Middle frontal gyrus (tissue), 1 donor: Measurements from ENCODE around the gene THOC2.
"Not testable (repeated sequence)": the region's sequence is repeated elsewhere in the genome, so short reads cannot be mapped to it uniquely, and the experiment has no call there.

Source experiments
- DNase-seq: peaks from one replicate; pipeline ENCODE4 v3.0.0-alpha.2; 2015; ENCODE audit warnings: low spot score; ENCODE audit errors: extremely low spot score

THOC2 gene

DNA sequence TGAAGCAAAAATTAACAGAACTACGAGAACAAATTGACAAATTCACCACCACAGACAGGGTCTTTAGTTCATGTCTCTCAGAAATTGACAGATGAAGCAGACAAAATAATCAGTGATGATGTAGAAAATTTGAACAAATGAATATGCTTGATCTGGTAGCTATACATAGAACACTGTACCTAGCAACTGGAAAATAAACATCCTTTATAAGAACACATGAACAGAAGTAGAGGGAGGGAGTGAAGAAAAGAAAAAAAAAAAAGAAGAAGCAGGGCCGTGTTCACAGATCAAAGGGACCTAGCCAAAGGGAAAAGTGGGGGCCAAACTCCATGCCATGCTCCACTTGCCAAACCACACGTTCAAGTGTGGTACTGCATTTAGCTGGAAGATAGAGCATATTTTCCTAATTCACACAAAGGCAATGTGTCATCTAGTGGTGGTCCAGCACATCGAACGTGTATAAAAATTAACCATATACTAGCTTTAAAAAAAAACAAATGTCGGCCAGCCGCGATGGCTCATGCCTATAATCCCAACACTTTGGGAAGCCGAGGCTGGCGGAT lies 5.6 kb upstream of the THOC2 start:
- no peak for DNase-seq

- no peak for DNase-seq
These were observed 3.6 kb upstream of the THOC2 start for GRCh38 chrX:123736333-123736921.

DNA sequence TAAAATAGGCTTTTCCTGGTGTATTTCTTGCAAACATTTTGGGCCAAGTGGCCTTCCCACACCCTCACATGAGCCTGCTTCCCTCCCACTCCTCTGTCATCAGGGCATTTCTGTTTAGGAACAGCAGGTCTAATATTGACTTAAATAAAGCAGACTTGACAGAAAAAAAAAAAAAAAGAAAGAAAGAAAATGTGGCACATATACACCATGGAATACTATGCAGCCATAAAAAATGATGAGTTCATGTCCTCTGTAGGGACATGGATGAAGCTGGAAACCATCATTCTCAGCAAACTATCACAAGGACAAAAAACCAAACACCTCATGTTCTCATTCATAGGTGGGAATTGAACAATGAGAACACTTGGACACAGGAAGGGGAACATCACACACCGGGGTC lies 2.3 kb upstream of the THOC2 start:
- not testable (repeated sequence) for DNase-seq

- not testable (repeated sequence) for DNase-seq
These were observed 1.2 kb upstream of the THOC2 start for GRCh38 chrX:123734079-123734478.

DNA sequence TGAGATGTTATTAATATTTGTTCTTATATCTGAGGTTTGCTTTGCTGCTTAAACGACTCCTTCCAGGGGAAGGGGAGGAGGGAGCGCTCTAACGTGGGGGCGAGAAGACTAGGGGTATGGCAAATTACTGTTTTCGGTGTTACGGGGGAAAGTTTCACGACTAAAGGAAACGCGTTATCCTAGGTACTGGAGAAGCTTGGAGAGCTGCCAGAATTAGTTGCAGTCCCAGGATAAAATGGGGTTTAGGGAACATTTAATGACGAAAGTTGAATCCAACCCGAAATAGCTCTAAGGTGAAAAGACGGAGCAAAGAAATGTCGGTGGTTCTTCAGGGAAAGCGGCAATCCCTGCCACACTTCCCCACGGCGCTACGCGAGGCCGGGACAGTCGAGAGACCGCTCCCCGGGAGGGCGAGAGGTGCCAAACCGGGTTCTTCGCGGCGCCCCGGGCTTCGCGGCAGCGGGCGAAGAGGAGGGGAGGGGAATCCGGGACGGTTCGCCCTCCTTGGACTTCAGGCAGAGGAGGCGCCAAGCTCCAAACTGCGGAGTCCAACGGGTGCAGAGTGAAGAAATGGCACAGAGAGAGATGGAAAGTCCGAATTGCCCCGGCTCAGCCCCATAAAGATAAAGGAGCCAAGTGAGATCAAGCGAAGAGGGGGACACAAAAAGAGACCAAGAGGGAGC lies 724 bp downstream of the THOC2 start:
- no peak for DNase-seq

DNA sequence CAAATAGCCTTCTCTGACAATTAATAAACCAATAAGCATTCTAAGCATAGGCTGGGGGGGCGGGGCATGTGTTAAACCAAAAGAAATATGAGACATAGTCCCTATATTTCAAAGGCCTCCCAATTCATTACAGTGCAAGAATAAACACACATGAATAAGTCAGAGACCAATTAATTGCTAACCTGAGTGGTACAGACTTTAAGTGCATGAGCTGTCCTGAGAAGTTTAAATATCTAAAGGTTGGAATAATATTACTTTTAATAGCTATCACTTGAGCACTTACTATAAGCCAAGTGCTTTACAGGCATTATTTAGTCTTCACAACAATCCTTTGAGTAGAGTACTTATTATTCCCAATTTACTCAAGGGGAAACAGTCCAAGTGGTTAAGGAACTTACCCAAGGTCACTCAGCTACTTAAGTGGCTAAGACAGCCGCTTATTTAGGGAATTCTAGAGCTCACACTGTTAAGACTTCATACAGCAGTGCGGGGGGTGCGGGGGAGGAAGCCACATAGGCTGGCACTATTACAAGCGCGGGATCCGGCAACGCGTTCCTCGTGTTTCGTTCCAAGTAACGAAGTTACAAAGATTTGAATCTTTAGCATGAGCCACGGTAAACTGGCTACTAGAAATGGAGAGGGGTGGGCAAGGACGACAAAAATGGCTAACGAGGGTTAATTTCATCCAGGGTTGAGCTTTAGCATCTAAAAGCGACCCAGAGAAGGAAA lies 1.4 kb downstream of the THOC2 start:
- DNase-seq, result no peak

- DNase-seq, result no peak
These were observed 4.3 kb downstream of the THOC2 start for GRCh38 chrX:123728554-123728953.

DNA sequence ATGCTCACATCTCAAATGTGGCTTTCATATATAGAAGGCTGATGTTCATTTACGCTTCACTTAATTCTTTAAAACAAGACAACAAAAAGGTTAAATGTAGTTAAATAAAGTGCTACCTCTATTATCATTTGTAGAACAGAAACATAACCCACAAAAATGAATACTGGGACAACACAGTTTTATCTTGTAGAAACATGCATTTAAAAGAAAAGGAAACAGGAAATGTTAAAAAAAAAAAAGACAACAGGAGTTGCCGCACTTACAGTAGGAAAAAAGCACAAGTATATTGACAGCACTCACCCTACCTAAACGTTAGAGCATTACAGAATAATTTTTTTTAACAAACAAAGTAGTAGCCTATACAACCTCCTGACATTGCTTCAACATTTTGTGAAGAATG lies 4.8 kb downstream of the THOC2 start:
- DNase-seq, result no peak

- not testable (repeated sequence) for DNase-seq
These were observed 10.7 kb downstream of the THOC2 start for GRCh38 chrX:123722193-123722592.

GRCh38 chrX:123720486-123720885 lies 12.4 kb downstream of the THOC2 start:
- no peak for DNase-seq

- no peak for DNase-seq
These were observed 19.0 kb downstream of the THOC2 start for GRCh38 chrX:123713841-123714240.

DNA sequence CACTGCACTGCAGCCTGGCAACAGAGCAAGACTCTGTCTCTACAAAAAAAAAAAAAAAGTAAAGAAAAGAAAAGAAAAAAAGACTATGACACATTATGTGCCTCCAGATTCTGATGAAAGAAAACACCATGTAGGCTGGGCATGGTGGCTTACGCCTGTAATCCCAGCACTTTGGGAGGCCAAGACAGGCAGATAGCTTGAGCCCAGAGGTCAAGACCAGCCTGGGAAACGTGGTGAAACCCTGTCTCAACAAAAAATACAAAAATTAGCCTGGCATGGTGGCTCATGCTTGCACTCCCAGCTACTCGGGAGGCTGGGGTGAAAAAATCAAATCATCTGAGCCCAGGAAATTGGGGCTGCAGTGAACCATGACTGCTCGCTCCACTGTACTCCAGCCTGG lies 19.4 kb downstream of the THOC2 start:
- no peak for DNase-seq

DNA sequence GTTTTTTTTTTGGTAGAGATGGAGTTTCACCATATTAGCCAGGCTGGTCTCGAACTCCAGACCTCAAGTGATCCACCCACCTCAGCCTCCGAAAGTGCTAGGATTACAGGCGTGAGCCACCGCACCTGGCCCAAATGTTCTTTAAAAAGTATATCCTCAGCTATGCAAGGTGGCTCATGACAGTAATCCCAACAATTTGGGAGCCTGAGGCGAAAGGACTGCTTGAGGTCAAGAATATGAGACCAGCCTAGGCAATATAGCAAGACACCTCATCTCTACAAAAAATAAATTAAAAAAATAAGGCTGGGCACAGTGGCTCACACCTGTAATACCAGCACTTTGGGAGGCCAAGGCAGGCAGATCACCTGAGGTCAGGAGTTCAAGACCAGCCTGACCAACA lies 21.7 kb downstream of the THOC2 start:
- DNase-seq, result not testable (repeated sequence)

- DNase-seq, result no peak
These were observed 28.1 kb downstream of the THOC2 start for GRCh38 chrX:123704781-123705180.

GRCh38 chrX:123698979-123699520 lies 33.8 kb downstream of the THOC2 start:
- no peak for DNase-seq

DNA sequence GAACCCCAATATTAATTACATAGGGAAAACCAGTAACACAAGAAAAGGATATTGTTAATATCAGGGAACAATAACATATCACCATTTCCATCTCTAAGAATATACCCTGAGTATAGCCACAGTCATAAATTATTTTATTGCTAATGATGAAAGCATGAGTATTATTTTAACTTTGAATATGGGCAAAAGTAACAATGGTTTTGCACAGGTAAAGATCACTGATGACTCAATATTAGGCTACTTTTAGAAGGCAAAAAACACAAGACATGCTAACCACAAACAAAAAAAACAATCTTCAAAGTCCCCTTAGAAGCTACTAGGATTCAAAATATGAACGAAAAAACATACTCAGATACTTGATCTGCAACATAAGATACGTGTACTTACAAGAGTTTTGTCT lies 36.5 kb downstream of the THOC2 start:
- DNase-seq, result no peak

DNA sequence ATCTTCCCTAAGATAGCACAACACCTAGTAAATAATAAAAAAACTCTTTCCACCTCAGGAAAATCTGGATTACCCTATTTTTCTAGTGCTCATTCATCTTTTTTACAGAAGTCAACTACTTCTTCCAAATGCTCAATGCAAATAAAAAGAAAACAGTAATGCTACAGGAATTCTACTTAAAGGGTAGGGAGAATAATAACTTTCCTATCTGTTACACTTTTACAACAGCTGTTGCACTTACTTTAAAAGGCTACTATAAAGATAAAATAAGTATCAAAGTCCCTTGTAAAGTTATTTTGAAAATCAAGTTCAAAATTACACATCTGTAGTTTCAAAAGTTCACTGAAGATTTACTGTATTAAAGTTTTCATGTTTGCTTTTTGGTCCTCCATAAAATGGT lies 37.6 kb downstream of the THOC2 start:
- DNase-seq, result no peak

DNA sequence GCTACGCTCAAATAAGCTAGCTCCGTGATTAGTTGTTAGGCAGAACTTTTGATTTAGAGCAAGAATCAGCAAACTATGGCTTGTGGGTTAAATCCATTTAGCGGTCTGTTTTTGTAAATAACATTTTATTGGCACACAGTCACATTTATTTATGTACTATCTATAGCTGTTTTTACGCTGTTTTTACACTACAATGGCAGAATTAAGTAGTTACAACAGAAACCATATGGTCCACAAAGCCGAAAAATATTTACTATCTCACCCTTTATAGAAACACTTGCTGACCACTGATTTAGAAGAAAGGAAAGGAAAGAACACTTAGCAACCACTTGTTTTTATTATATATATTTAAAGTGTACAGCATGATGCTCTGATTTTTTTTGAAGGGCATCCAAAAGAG lies 41.1 kb downstream of the THOC2 start:
- DNase-seq, result no peak

GRCh38 chrX:123688524-123688923 lies 44.3 kb downstream of the THOC2 start:
- no peak for DNase-seq

DNA sequence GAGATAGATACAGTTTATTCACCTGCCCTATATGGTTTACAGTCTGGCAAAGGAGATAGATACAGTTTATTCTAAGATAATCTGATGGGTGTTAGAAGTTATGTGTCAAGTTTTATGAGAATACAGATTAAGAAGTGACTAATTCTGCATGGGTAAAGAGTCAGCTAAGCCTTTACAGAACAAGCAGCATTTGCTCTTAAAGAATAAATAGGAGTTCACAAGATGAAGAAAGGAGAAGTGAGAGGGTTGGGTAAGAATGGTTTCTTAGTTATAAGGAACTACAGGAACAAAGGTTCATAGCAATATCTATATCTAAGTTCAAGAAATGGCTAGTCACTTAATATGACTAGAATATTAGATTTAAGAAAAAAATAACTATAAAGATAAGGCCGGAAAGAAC lies 47.6 kb downstream of the THOC2 start:
- DNase-seq, result no peak

DNA sequence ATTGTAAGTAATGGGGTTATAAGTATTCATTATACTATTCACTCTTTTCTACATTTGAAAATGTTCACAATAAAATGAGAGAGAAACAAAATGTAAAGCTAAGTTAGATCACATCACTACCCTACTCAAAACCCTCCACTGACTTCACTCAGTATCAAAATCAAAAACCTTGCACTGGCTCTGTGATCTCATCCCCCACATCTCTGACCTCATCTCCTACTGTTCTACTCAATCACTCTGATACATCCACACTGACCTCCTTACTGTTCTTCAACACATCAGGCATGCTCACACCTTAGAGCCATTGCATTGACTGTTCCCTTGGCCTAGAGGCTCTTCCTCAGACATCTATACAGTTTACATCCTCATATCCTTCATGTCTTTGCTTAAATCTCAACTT lies 50.7 kb downstream of the THOC2 start:
- DNase-seq, result no peak
